Activated CD4-positive, alpha-beta T cell treated with anti-CD3 and anti-CD28 coated beads, Interleukin-10, Interleukin-2, amounts not matched to agents 100 ng/mL and 50 ng/mL, durations not matched to agents 16 hours and 8 hours (primary cell): ENCODE results near the gene TNFRSF1A.

Experiments used
- DNase-seq: peaks from one replicate; pipeline ENCODE4 v3.0.0-alpha.2; 2020

Gene TNFRSF1A

DNA sequence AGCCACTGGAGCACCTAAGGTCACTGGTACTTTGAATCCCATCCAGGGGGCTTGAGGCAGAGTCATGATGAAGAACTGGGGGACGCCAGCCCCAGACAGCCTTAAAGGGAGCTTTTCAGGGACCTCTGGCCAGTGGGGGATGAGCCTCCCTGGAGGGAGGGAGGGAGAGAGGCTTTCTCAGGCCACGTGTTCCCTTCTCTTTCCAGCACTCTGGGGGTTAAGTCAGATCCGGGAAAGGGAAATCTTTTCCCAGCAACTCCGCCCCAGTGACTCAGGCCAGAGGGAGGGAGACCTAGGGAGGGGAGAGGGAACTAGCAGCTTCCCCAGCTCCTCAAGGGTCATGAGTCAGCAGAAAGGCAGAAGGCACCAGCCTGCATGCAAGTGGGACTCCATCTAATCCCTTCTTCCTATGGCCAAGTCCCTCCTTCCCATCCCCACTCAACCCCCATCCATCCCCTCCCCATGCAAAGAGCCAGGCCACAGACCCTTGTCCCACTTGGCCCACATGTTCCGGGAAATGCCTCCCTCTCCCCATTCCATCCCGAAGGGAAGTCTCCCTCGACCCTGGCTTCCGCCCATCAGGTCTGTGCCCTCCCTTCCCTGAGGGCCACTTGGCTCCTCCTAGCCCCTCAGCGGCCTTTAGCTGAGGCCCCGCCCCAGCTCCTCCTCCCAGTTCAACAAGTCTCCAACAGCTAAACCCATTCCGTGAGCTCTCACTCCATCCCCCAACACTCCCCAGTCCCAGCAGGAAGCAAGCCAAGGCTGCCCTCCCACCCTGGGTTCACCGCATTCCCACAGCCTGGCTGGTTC lies 5.6 kb downstream of the TNFRSF1A start:
- peak; percentile 84 for DNase-seq

DNA sequence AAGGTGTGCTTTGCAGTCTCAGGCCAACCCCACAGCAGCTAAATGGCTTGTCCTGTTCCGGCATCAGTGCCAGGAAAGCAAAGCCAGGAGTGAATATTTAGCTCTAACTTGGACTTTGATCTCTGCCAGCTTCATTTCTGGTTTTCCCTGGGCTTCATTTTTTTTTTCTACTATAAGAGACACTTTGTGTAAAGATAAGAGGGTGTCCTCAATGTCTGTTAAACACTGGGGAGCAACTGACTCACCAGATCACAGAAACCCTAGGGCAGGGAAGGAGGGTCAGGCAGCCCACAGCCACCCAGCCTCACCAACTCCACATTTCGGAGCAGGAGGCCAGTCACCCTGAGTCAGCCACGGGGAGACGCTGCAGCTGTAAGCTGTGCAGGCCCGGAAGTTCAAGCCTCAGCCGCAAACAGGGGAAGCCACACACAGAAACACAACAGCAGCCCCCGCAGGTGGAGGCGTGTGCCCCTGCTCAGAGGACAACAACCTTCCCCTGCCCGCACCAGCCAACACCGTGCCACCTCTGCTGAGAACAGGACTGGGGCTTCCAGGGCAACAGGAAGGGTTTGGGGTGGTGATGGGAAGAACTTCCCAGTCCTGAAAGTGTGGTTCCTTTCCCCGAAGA lies 6.3 kb downstream of the TNFRSF1A start:
- peak; percentile 94 for DNase-seq

DNA sequence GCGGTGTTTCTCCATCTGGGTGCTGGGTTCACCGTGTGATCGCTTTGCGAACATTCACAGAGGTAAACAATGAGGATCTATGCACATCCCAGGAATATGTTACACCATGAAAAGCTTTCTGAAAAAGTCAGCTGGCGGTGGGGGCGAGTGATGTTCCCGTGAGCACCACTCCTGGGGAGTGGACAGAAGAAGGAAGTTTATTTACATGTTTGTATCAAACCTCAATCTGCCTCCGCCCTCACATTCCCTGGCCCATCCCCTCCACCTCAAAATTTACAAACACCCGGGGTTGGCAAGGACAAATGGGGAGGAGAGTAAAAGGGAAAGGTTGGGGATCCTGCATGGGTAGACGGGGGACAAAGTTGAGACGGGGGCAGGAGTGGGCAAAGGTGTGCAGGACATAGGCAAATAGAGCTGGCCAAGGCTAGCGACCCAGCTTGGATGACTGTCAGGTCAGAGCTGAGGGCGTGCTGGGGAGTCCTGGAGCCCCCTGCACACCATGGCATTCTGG lies 6.9 kb downstream of the TNFRSF1A start:
- DNase-seq, result no peak

DNA sequence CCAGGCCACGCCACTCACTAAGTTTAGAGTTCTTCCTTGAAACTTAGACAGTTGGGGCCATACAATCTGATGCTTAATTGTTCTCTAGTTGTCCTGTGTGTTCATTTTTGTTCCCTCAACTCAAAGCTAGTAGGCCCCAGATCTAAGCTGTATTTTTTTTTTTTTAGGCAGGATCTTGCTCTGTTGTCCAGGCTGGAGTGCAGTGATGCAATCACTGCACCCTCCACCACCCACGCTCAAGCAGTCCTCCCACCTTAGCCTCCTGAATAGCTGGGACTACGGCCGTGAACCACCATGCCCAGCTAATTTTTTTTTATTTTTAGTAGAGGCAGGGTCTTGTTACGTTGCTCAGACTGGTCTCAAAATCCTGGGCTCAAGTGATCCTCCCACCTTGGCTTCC lies 7.5 kb downstream of the TNFRSF1A start:
- DNase-seq, result no peak

DNA sequence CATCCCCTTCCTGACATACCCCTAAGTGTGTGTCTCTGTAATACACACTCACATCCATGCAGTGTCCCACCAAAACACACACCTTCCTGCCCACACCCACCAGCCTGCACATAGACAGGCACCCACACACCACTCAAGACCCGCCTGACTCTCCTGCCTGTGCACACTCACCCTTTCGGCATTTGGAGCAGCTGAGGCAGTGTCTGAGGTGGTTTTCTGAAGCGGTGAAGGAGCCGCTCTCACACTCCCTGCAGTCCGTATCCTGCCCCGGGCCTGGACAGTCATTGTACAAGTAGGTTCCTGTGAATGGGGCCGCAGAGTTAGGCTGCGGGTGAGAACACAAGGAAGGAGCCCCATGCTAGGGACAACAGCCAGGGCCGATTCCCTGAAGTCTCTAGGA lies 8.3 kb downstream of the TNFRSF1A start:
- peak; percentile 21 for DNase-seq

DNA sequence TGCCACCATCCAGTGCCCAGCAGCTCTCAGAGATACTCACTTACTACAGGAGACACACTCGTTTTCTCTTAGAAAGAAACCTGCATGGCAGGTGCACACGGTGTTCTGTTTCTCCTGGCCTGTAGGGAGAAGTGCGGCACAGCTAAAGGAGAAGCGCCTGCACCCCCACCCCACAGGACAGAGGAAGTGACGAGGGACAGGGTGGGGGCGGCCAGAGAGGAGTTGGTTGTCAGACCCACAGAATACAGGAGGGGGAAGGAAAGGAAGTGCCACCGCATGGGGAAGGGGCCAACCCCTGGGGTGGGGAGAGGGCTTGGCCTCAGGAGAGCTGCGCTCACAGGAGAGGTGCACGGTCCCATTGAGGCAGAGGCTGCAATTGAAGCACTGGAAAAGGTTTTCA lies 8.8 kb downstream of the TNFRSF1A start:
- DNase-seq, result no peak

DNA sequence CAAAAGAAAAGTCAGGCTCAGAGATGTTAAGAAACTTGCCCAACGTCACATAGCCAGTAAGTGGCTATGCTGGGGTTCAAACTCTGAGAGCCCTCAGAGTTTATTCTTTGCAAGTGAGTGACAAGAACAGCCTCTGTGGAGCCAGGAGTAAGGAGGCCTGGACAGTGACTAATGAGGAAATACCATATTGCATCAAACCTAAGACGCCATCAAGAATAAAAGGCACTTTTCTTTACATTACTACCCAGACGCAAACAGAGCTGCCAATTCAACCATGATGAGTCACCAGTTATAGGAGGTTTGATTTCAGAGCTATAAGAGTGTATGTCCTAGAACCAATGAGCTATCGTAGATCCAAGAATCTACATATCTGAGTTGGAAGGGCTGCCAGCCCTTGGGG lies 9.4 kb downstream of the TNFRSF1A start:
- DNase-seq, result no peak

DNA sequence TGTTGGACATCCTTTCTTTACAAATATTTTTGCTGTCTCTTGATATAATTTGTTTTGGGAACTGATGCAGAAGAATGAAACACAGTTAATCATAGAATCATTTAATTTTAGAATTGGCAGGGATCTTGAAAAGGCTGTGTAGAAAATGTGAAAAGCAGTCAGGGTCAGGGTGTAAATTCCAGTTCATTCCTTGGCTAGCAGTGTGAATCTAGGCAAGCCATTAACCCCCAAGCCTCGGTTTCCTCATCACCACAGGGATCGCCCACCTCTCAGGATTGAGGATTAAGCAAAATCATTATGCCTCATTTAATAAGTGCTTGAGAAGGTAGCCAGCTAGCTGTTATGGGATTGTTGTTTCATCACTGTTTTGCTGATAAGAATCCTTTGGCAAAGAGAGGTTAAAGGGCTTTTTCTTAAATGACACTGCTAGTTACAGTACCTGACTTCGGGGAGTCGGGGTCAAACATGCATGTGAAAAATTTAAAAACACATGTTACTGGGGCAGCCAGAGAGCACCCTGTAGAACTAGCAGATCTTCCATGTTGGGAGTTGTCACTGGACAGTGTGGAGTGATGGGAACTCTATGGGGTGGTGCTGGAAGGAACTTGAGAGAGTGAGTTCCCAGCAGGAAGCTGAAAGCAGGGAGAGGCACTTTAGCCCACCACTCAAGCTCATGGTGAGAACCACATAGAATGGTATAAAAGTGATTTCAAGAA lies 10.7 kb downstream of the TNFRSF1A start:
- DNase-seq, result no peak

DNA sequence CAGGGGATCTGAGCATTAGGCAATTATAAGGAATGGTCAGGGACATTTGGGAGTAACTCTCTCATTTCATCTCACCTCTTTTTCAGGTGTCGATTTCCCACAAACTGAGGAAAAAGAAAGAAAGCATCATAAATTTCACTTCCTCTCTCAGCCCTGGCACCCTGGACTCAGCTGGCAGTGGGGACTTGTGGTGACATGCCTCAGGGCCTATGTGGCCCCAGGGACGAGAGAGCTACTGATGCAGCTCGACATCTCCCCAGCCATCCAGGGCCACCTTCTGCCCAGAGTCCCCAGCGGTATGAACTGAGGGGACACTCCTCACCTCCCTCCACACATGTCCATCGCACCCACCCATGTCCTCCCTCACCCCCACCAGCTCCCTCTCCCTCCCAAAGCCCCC lies 11.7 kb downstream of the TNFRSF1A start:
- DNase-seq, result no peak

DNA sequence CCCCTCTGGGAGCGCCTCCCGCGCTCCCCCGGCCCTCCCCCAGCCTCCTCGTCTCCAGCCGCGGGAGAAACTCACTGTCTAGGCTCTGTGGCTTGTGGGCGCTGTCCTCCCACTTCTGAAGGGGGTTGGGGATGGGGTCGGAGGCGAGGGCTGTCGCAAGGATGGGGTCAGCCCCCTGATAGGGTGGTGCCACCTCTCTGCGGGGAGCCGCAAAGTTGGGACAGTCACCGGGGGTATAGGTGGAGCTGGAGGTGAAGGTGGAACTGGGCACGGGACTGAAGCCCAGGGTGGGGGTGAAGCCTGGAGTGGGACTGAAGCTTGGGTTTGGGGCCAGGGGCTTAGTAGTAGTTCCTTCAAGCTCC lies 12.2 kb downstream of the TNFRSF1A start:
- no peak for DNase-seq

DNA sequence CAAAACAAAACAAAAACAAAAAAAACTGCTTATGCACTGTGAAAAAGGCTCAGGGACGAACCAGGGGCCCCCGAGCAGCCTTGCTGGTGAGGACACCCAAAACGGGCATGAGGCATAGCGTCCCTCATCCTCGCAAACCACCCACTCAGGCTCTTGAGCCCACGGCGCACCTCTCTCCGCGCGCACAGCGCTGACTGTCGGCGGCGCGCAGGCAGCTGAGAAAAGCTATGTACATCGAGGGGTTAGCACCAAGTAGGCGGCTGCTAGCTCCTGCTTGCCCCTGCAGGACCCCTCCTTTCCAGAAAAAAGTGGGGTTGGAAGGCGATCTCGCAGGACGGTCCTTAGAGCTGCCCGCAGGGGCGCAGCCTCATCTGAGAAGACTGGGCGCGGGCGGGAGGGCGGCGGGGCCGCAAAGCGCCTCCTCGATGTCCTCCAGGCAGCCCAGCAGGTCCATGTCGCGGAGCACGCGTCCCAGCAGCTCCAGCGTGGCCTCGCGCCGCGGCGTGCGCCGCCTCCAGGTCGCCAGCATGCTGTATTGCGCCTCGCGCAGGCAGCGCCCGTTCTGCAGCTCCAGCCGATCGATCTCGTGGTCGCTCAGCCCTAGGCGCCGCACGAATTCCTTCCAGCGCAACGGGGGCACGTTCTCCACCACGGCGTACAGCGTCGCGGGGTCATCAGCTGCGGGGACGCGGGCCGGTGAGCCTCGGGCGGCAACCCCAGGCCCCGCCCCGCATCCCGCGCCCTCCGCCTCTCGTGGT lies 12.8 kb downstream of the TNFRSF1A start:
- DNase-seq, result no peak

DNA sequence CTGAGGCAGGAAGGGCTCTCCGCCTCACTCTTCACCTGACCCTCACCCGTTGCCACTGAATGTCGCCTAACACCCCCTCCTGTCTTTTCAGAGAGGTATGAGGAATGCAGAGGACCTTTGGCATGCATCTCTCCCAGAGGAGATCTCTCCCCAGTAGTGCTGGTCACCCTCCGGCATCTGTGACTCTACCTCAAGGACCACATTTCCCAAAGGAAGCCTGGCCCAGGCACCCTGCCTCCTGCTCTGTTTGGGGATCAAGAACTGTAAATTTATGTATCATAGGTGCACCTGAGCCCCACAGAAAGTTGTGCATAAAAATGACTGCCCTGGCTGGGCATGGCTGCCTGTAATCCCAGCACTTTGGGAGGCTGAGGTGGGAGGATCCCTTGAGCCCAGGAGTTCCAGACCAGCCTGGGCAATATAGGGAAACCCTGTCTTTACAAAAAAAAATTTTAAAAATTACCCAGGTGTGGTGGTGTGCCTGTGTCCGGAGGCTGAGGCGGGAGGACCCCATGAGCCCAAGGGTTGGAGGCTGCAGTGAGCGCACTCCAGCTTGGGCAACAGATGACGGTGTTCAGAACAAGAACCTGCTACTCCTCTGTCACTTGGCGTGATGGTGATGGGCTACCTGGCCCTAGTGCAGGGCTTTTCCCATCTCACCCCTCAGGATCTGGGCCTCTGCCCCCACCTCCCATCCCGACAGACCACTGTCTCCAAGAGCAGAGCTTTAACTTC lies 13.7 kb downstream of the TNFRSF1A start:
- no peak for DNase-seq

DNA sequence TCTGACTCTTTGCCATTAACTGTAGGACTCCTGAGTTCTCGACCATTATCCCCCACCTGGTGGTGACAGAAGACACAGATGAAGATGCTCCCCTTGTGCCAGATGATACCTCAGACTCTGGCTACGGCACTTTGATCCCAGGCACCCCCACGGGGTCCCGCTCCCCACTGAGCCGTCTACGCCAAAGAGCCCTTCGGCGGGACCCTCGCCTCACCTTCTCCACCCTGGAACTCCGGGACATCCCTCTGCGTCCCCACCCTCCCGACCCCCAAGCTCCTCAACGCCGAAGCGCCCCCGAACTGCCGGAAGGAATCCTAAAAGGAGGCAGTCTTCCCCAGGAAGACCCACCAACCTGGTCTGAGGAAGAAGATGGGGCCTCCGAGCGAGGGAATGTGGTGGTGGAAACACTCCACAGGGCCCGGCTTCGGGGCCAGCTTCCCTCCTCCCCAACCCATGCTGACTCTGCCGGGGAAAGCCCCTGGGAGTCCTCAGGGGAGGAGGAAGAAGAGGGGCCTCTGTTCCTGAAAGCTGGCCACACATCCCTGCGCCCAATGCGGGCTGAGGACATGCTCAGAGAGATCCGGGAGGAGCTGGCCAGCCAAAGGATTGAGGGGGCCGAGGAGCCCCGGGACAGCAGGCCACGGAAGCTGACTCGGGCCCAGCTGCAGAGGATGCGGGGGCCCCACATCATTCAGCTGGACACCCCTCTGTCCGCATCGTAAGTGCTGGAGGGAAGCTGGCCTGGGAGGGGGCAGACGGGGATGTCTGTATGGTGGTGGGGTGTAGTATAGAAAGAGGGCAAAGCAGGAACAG lies 14.4 kb downstream of the TNFRSF1A start:
- no peak for DNase-seq

DNA sequence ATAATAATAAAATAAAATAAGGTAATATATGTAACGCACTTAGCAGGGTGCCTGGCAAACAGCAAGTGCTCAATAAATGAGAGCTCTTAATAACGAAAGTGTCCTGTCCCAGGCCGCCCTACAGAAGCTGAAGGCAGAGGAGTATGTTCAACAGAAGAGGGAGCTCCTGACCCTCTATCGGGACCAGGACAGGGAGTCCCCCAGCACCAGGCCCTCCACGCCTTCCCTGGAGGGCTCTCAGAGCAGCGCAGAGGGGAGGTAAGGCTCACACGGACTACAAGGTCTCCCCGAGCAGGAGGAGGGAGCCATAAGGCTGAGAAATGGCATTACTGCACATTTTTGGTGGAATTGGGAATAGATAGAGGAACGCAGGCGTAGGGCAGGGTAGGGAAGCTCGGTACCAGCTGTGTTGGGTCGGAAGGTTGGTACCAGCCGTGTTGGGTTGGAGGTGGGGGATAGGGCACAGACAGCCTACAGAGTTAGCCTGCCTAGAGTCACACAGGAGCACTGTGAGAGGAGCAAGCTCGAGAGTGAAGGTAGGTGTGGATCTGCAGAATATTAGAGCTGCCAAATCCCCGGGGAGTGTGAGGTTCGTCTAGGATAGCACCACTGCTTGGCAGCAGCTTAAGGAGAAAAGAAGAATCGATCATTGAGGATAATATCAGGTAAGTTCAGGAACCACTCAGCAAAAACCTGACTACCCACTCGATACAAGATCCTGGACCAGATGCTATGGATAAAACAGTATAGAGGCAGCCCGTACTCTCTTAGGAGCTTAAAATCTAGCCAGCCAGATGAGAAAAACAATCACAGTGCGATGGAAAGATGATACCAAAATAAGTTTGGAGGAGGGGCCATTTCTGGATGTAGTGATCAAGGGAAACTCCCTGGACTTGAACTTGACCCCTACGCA lies 15.3 kb downstream of the TNFRSF1A start:
- DNase-seq, result peak; percentile 31

DNA sequence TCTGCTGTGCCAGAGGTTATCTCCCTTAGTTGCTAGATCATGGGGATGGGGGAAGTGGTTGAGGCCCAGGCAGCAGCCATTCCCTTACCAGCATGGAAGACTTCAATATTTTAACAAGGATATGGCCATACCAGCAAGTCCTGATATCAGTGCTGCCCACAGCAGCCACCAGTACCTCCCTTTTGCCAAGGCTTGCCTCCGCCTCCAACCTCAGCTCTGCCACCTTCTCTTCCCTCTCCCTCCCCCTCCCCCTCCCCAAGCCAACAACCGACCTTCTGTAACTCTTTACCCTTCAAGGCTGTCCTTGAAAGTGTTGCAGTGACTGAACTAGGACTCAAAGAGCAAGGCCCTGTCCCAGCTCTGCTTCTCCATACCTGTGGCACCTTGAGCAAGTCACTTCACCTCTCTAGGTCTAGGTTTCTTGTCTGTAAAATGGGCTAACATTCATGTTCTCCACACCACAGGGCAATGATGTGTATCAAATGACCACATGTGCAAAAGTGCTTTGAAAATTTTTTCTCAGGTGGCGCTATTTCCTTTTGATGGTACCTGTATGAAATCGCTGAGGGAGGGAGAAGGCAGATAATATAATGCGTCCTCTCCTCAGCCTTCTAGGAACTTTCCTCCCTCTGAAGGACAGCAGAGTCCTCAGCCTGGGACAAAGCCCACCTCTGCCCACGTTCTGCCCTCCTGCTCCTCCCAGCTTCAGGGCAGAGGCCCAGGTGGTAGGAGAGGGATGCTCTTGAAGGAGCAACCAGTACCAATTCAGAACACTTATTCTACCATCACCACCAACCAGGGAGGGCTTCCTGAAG lies 16.7 kb downstream of the TNFRSF1A start:
- DNase-seq, result no peak

DNA sequence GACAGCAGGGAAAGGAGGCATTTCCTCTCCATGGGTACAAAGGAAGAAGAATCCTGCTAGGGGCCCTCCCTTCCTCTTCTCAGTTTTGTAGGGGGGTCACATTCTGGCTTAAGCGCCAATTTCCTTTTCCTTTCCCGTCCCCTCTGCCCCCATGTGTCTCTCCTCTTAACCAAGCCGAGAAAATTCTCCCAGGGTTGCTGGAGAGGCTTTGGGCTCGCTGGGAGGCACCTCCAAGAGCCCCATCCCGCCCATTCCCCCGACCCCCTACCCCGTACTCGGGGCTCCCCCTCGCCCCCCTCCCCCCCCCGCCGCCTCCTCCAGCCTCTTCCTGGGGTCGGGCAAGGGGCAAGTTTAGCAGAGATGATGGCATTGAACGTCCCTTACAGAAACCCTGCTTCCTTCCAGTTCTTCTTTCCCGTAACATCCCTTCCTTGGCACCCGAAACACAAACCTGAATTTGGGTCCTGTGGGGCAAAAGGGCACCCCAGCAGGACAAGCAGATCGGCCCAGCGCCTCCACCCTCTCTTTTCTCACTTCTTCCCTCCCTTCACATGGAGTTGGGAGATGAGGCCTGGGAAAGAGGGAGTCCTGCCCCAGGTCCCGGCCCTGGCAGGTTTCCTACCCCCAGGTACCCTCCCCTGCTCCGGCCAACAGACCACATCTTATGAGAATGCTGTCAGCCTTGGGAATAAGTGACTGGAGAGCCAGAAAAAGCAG lies 17.7 kb downstream of the TNFRSF1A start:
- no peak for DNase-seq

DNA sequence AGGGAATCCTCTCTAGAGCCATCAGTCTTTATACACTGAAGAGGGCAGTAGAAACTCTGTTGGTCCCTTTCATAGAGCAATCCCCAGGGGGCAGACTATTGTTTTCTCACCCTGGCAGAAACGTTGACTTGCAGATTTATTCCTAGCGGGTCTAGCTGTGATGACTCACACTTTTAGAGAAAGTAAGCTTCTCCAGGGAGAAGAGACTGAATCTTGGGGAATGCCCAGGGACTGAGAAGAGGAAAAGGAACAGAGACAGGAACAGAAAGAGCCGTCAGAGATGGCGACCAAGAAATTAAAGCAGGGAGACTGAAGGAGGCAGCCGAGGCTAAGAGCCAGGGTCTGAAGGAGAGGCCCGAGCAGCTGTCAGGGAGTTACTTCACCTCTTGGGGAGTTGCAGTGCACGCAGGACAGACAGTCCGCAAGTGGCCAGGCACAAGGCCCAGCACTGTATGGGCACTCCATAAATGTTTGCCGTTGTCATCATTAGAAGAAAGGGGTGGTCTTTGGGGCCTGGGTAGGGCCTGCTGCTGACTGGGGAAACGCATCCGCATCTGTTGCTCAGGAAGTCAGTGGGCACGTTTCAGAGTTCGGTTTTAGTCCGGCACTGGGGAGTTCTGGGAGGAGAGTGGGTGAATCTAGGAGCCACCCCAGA lies 18.4 kb downstream of the TNFRSF1A start:
- peak; percentile 71 for DNase-seq

DNA sequence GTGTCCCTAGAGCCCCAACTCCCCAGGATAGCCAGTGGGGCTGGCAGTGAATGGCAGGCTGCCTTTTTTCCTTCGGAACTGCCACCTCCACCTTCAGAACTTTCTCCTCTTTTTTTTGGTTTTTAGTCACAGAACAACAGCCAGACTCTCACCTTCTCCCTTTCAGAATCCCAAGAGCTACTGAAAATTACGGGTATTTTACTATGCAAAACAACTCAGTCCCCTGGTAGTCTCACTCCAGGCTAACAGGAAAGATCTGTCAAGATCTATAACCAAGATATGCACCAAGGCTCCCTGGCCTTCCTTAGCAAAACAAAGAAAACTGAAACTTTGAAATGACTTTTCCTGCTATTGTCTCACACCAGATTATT lies 18.9 kb downstream of the TNFRSF1A start:
- no peak for DNase-seq
